Liver (tissue), 9 donors: Measurements from ENCODE around the gene MLLT3. TPM values are rescaled to one million over a fixed set of nuclear protein-coding genes. Genes with fewer than 3 reads are reported as not detected.

Experiments used
- DNase-seq: peaks from one replicate; pipeline ENCODE4 v3.0.0-alpha.2; 2017; ENCODE audit warnings: low spot score
- H3K27ac ChIP-seq, 2 donors: one replicate each; pipeline ENCODE4 v1.7.0; 2013; ENCODE audit warnings: inconsistent platforms in 2 of 2, low read length in 2 of 2, control low read depth in 1 of 2, low read depth in 1 of 2, mild to moderate bottlenecking in 1 of 2
- H3K27me3 ChIP-seq, 4 donors: one replicate each; pipeline versions ENCODE4 v1.6.1 to v1.7.0; 2013; ENCODE audit warnings: low read length in 3 of 4, inconsistent platforms in 1 of 4, mild to moderate bottlenecking in 1 of 4, moderate library complexity in 1 of 4; ENCODE audit not compliant: control insufficient read depth in 4 of 4, insufficient read depth in 4 of 4
- H3K36me3 ChIP-seq, 4 donors: one replicate each; pipeline versions ENCODE4 v1.6.1 to v1.7.0; 2013; ENCODE audit warnings: low read length in 3 of 4, mild to moderate bottlenecking in 3 of 4, low read depth in 1 of 4, moderate library complexity in 1 of 4; ENCODE audit not compliant: control insufficient read depth in 4 of 4, insufficient read depth in 3 of 4
- H3K4me1 ChIP-seq, 4 donors: one replicate each; pipeline versions ENCODE4 v1.6.1 to v1.7.0; 2013; ENCODE audit warnings: low read length in 3 of 4, mild to moderate bottlenecking in 3 of 4, moderate library complexity in 1 of 4; ENCODE audit not compliant: control insufficient read depth in 4 of 4, insufficient read depth in 4 of 4
- H3K4me3 ChIP-seq, 3 donors: one replicate each; pipeline versions ENCODE4 v1.6.1 to v1.7.0; 2013; ENCODE audit warnings: low read length in 3 of 3, control low read depth in 1 of 3, low read depth in 1 of 3, mild to moderate bottlenecking in 1 of 3
- H3K9ac ChIP-seq, 2 donors: one replicate each; pipeline ENCODE4 v1.7.0; 2013; ENCODE audit warnings: low read length in 2 of 2, mild to moderate bottlenecking in 2 of 2, moderate library complexity in 2 of 2, control low read depth in 1 of 2, low read depth in 1 of 2
- H3K9me3 ChIP-seq, 4 donors: one replicate each; pipeline versions ENCODE4 v1.6.1 to v1.7.0; 2013; ENCODE audit warnings: low read length in 3 of 4; ENCODE audit not compliant: control insufficient read depth in 4 of 4
- EGR1 ChIP-seq, 2 donors: IDR thresholded peaks; 2 replicates each; pipeline ENCODE4 v1.6.1; 2016 to 2018; ENCODE audit warnings: antibody characterized with exemption in 2 of 2, low read depth in 2 of 2
- FOXA2 ChIP-seq: IDR thresholded peaks from 2 replicates; pipeline ENCODE4 v1.6.1; 2016; ENCODE audit warnings: antibody characterized with exemption
- GABPA ChIP-seq, 2 donors: IDR thresholded peaks in 1 of 2; conservative IDR thresholded peaks in 1 of 2; 2 replicates each; pipeline ENCODE4 v1.6.1; 2016; ENCODE audit warnings: antibody characterized with exemption in 2 of 2, mild to moderate bottlenecking in 1 of 2, moderate library complexity in 1 of 2
- HNF4A ChIP-seq, 2 donors: conservative IDR thresholded peaks; 2 replicates each; pipeline ENCODE4 v1.6.1; 2016; ENCODE audit warnings: antibody characterized with exemption in 2 of 2, mild to moderate bottlenecking in 2 of 2
- HNF4G ChIP-seq: IDR thresholded peaks from 2 replicates; pipeline ENCODE4 v1.6.1; 2016; ENCODE audit warnings: antibody characterized with exemption
- JUND ChIP-seq, 2 donors: IDR thresholded peaks; 2 replicates each; pipeline ENCODE4 v1.6.1; 2016; ENCODE audit warnings: antibody characterized with exemption in 2 of 2
- NR2F2 ChIP-seq: IDR thresholded peaks from 2 replicates; pipeline ENCODE4 v1.6.1; 2016; ENCODE audit warnings: antibody characterized with exemption
- RAD21 ChIP-seq, 2 donors: IDR thresholded peaks; 2 replicates each; pipeline ENCODE4 v1.6.1; 2016; ENCODE audit warnings: antibody characterized with exemption in 2 of 2, mild to moderate bottlenecking in 2 of 2
- RXRA ChIP-seq, 2 donors: IDR thresholded peaks; 2 replicates each; pipeline ENCODE4 v1.6.1; 2017 to 2018; ENCODE audit warnings: antibody characterized with exemption in 2 of 2, mild to moderate bottlenecking in 1 of 2
- TAF1 ChIP-seq: conservative IDR thresholded peaks from 2 replicates; pipeline ENCODE4 v1.6.1; 2016; ENCODE audit warnings: antibody characterized with exemption, mild to moderate bottlenecking
- YY1 ChIP-seq: IDR thresholded peaks from 2 replicates; pipeline ENCODE4 v1.6.1; 2016; ENCODE audit warnings: antibody characterized with exemption, mild to moderate bottlenecking
- WGBS: extraction: QIAGEN DNeasy Blood & Tissue Kit; methylation state at CpG from one replicate; pipeline ENCODE4 v1.1.7; 2013; 5-methylcytosine and 5-hydroxymethylcytosine counted together
- polyA plus RNA-seq, 2 donors: library from polyadenylated mRNA; stranded (reverse) in 1 of 2; unstranded in 1 of 2; fragments of 200-250 nt in 1 of 2; fragments of >200 nt in 1 of 2; fragmentation: Nextera tagmentation in 1 of 2; extraction: Ambion mirVana in 1 of 2; gene quantifications; one replicate each; pipeline versions ENCODE4 v1.2.1 to v1.2.3, GENCODE V29; 2013 to 2015
- total RNA-seq, 2 donors: library from RNA; depleted of rRNA; stranded (reverse); fragments of >200 nt; gene quantifications; one replicate each; pipeline ENCODE4 v1.2.3, GENCODE V29; 2014
- TF ChIP-seq, protein P1 (sequence below): IDR thresholded peaks from 2 replicates; pipeline ENCODE4 v1.6.1; 2016; ENCODE audit warnings: antibody characterized with exemption
- TF ChIP-seq, protein P2 (sequence below): IDR thresholded peaks from 2 replicates; pipeline ENCODE4 v1.6.1; 2016; ENCODE audit warnings: antibody characterized with exemption
- TF ChIP-seq, protein P3 (sequence below): IDR thresholded peaks from 2 replicates; pipeline ENCODE4 v1.6.1; 2016; ENCODE audit warnings: antibody characterized with exemption, mild to moderate bottlenecking
- donor health status: healthy.
- donor health status: healthy.
- donor health status: healthy.
- donor health status: healthy.
- donor health status: healthy.

Gene MLLT3
- total and polyA plus RNA-seq, 4 donors, result 0.79 to 25.5 (median 1.3) TPM

DNA sequence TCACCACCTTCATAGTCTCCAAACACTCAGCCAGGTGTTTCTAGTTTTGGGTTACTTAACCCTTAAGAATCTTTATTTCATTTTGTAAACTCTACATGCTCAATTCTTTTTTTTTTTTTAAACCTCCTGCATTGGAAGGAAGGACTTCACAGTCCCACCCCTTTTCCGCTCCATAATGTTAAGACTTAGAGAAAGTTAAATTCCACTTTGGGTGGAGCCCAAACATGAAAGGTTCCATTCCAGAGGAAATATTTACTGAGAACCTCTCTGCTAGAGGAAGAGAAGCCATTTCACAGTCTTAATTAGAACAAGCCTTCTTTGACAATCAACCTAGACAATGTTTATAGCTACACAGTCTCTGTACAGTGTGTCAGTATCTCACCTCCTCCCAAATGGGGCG is 312.3 kb downstream of the MLLT3 start:
- no peaks in the 10 kb centered on the region for H3K27me3 ChIP-seq
- no peak overlapping the region for H3K4me3 ChIP-seq
- no peaks in the 10 kb centered on the region for H3K36me3 ChIP-seq
- peaks cover 0 to 2% (median 0%) of the 10 kb centered on the region in 4 donors for H3K9me3 ChIP-seq
- 84% methylated on average over 2 of the region's 2 CpGs for WGBS
- TF ChIP-seq HNF4A (conservative IDR thresholded peaks at IDR 0.05) (no peak), TAF1 (no peak), GABPA (IDR thresholded peaks at IDR 0.05 in 1 of 2, conservative IDR thresholded peaks at IDR 0.05 in 1 of 2) (no peak), JUND (IDR thresholded peaks at IDR 0.05) (no peak), RXRA (IDR thresholded peaks at IDR 0.05) (no peak), NR2F2 (no peak)
- DNase-seq, result no peak
- H3K27ac ChIP-seq, result no peak overlapping the region
- H3K9ac ChIP-seq, result no peak overlapping the region
- no peaks in the 10 kb centered on the region for H3K4me1 ChIP-seq

DNA sequence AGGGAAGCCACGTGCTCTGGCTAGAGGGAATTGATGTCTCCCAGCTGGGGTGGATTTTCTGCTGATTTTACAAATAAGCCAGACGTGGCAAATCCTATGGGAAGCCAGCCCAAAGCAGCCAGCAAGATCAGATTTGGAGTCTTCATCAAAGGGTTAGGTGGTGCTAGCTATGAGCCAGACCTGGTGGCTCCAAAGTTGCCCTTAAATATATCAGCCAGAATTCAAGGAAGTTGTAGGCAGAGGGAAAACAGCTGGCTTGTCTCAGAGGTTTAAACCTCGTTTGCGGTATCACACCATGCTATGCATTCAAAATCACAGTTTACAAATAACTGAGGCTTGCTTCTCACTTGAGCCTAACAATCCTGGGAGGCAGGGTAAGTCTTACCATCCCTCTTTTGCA is 313.2 kb downstream of the MLLT3 start:
- DNase-seq, result no peak

DNA sequence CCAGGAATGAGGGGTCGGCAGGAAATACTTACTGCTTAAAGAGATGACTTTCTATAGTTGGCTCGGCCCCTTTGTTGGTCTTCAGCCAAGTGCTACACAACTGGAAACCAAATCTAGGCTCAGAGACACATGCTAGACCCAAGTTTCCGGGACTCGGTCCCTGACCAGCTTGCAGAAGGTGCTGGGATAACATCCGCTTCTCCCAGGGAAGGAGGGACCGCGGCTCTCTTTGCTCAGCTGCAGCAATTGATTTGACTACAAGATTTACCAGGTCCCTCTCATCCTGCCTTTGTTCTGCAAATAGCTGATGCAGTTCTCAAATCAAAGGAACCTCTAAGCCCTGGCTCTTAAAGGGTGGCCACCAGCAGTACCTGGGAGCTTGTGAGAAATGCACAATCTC is 314.7 kb downstream of the MLLT3 start:
- 42% methylated on average over 7 of the region's 7 CpGs for WGBS
- DNase-seq, result no peak
- Histone ChIP-seq H3K27ac (no peak overlapping the region), H3K27me3 (peaks cover 0 to 4% (median 0%) of the 10 kb centered on the region in 4 donors), H3K4me3 (no peak overlapping the region), H3K4me1 (no peaks in the 10 kb centered on the region), H3K36me3 (no peaks in the 10 kb centered on the region), H3K9ac (no peak overlapping the region), H3K9me3 (no peaks in the 10 kb centered on the region)
- no peak for TF ChIP-seq FOXA2
- TF ChIP-seq EGR1 (IDR thresholded peaks at IDR 0.05; ENCODE audit: low read depth in 2 of 2), result no peak
- no peak for TF ChIP-seq YY1
- no peak for TF ChIP-seq RXRA (IDR thresholded peaks at IDR 0.05)
- TF ChIP-seq RAD21 (IDR thresholded peaks at IDR 0.05), result no peak
- TF ChIP-seq HNF4G, result no peak
- TF ChIP-seq, protein P1, sequence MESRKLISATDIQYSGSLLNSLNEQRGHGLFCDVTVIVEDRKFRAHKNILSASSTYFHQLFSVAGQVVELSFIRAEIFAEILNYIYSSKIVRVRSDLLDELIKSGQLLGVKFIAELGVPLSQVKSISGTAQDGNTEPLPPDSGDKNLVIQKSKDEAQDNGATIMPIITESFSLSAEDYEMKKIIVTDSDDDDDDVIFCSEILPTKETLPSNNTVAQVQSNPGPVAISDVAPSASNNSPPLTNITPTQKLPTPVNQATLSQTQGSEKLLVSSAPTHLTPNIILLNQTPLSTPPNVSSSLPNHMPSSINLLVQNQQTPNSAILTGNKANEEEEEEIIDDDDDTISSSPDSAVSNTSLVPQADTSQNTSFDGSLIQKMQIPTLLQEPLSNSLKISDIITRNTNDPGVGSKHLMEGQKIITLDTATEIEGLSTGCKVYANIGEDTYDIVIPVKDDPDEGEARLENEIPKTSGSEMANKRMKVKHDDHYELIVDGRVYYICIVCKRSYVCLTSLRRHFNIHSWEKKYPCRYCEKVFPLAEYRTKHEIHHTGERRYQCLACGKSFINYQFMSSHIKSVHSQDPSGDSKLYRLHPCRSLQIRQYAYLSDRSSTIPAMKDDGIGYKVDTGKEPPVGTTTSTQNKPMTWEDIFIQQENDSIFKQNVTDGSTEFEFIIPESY, result no peak
- TF ChIP-seq TAF1, result no peak

More for the DNA sequence above, 313.2 kb downstream of the MLLT3 start:
- no peak overlapping the region for H3K4me3 ChIP-seq
- H3K27me3 ChIP-seq, result peaks cover 0 to 4% (median 0%) of the 10 kb centered on the region in 4 donors
- no peak overlapping the region for H3K9ac ChIP-seq
- no peak overlapping the region for H3K27ac ChIP-seq
- no peaks in the 10 kb centered on the region for H3K36me3 ChIP-seq
- H3K4me1 ChIP-seq, result no peaks in the 10 kb centered on the region
- peaks cover 0 to 2% (median 0%) of the 10 kb centered on the region in 4 donors for H3K9me3 ChIP-seq
- TF ChIP-seq YY1 (no peak), JUND (IDR thresholded peaks at IDR 0.05) (no peak), RAD21 (IDR thresholded peaks at IDR 0.05) (no peak), HNF4G (no peak)
- TF ChIP-seq, protein P2, sequence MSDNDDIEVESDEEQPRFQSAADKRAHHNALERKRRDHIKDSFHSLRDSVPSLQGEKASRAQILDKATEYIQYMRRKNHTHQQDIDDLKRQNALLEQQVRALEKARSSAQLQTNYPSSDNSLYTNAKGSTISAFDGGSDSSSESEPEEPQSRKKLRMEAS, result no peak
- TF ChIP-seq, protein P3, sequence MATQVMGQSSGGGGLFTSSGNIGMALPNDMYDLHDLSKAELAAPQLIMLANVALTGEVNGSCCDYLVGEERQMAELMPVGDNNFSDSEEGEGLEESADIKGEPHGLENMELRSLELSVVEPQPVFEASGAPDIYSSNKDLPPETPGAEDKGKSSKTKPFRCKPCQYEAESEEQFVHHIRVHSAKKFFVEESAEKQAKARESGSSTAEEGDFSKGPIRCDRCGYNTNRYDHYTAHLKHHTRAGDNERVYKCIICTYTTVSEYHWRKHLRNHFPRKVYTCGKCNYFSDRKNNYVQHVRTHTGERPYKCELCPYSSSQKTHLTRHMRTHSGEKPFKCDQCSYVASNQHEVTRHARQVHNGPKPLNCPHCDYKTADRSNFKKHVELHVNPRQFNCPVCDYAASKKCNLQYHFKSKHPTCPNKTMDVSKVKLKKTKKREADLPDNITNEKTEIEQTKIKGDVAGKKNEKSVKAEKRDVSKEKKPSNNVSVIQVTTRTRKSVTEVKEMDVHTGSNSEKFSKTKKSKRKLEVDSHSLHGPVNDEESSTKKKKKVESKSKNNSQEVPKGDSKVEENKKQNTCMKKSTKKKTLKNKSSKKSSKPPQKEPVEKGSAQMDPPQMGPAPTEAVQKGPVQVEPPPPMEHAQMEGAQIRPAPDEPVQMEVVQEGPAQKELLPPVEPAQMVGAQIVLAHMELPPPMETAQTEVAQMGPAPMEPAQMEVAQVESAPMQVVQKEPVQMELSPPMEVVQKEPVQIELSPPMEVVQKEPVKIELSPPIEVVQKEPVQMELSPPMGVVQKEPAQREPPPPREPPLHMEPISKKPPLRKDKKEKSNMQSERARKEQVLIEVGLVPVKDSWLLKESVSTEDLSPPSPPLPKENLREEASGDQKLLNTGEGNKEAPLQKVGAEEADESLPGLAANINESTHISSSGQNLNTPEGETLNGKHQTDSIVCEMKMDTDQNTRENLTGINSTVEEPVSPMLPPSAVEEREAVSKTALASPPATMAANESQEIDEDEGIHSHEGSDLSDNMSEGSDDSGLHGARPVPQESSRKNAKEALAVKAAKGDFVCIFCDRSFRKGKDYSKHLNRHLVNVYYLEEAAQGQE, result no peak
- 43% methylated on average over 4 of the region's 4 CpGs for WGBS
